T-cell (primary cell): ENCODE results near the gene C12orf43. TPM values are rescaled to one million over a fixed set of nuclear protein-coding genes. Genes with fewer than 3 reads are reported as not detected.

Experiments
- ATAC-seq, 4 experiments: fragments of 200-7000 bp in 3 of 4; fragments of 150-1000 bp in 1 of 4; cut with Tn5 transposase; replicated peaks in 1 of 4; 1 replicate in 3 of 4; 2 replicates in 1 of 4; pipeline ENCODE4 v1.10.0; 2021; ENCODE audit warnings: moderate library complexity in 3 of 4, mild to moderate bottlenecking in 2 of 4, moderate number of reproducible peaks in 1 of 4
- CTCF ChIA-PET, 2 donors: fragments of 300-600 bp; sonication (Branson Sonifier 250); formaldehyde crosslinking; loops; one replicate each; lab custom pipeline; 2022; ENCODE audit warnings: antibody characterized with exemption in 2 of 2; lab: Charles Lee
- POLR2A ChIA-PET, 2 donors: fragments of 300-600 bp; sonication (Branson Sonifier 250); formaldehyde crosslinking; loops; one replicate each; lab custom pipeline; 2022; ENCODE audit warnings: antibody characterized with exemption in 2 of 2; lab: Charles Lee
- DNase-seq, 35 experiments: peaks; one replicate each; pipeline versions ENCODE4 v3.0.0 to v3.0.0-alpha.2; 2013 to 2023
- H3K27ac ChIP-seq: one replicate; pipeline ENCODE4 v1.5.1; 2013; ENCODE audit warnings: low read length
- H3K27me3 ChIP-seq, 2 experiments: replicated peaks in 1 of 2; 1 replicate in 1 of 2; 2 replicates in 1 of 2; pipeline versions ENCODE4 v1.6.1 to v1.7.0; 2013; ENCODE audit warnings: low read length in 1 of 2, mixed read lengths in 1 of 2; ENCODE audit not compliant: control insufficient read depth in 2 of 2, insufficient read depth in 2 of 2; ENCODE audit errors: extremely low read depth in 1 of 2
- H3K36me3 ChIP-seq, 2 donors: 1 replicate in 1 of 2; 2 replicates in 1 of 2; pipeline versions ENCODE4 v1.6.1 to v1.7.0; 2013; ENCODE audit warnings: low read length in 1 of 2; ENCODE audit not compliant: control insufficient read depth in 2 of 2, insufficient read depth in 1 of 2; ENCODE audit errors: extremely low read depth in 1 of 2
- H3K4me1 ChIP-seq, 2 experiments: 1 replicate in 1 of 2; 2 replicates in 1 of 2; pipeline versions ENCODE4 v1.6.1 to v1.7.0; 2013; ENCODE audit warnings: low read length in 2 of 2, mixed read lengths in 1 of 2; ENCODE audit not compliant: insufficient read depth in 2 of 2, control insufficient read depth in 1 of 2; ENCODE audit errors: extremely low read depth in 1 of 2
- H3K4me3 ChIP-seq, 2 donors: 1 replicate in 1 of 2; 2 replicates in 1 of 2; pipeline versions ENCODE4 v1.5.1 to v1.7.0; 2013; ENCODE audit warnings: mild to moderate bottlenecking in 2 of 2, low read length in 1 of 2, moderate library complexity in 1 of 2; ENCODE audit not compliant: control insufficient read depth in 1 of 2; ENCODE audit errors: extremely low read depth in 1 of 2
- H3K9me3 ChIP-seq: 2 replicates; pipeline ENCODE4 v1.7.0; 2013
- H3K27ac Mint-ChIP-seq, 2 donors: one replicate each; pipeline ENCODE4 v1.8.0; 2020 to 2021; ENCODE audit warnings: mild to moderate bottlenecking in 2 of 2, mixed read lengths in 2 of 2
- H3K27me3 Mint-ChIP-seq, 2 donors: one replicate each; pipeline ENCODE4 v1.8.0; 2021 to 2022; ENCODE audit warnings: mixed read lengths in 2 of 2
- H3K36me3 Mint-ChIP-seq: one replicate; pipeline ENCODE4 v1.8.0; 2021; ENCODE audit warnings: mixed read lengths
- H3K4me1 Mint-ChIP-seq, 3 donors: one replicate each; pipeline ENCODE4 v1.8.0; 2020 to 2022; ENCODE audit warnings: mixed read lengths in 3 of 3, mild to moderate bottlenecking in 1 of 3
- H3K4me3 Mint-ChIP-seq, 3 donors: one replicate each; pipeline ENCODE4 v1.8.0; 2020 to 2022; ENCODE audit warnings: mild to moderate bottlenecking in 3 of 3, mixed read lengths in 3 of 3, moderate library complexity in 3 of 3
- H3K9me3 Mint-ChIP-seq, 3 donors: one replicate each; pipeline ENCODE4 v1.8.0; 2020 to 2022; ENCODE audit warnings: mixed read lengths in 3 of 3
- WGBS: methylation state at CpG from one replicate; pipeline ENCODE4 v1.1.5; 2013; ENCODE audit warnings: missing lambda C conversion rate; ENCODE audit not compliant: insufficient coverage; 5-methylcytosine and 5-hydroxymethylcytosine counted together
- total RNA-seq, 35 experiments: library from RNA in 6 of 35; stranded (reverse) in 6 of 35; fragments of 120-200 nt in 1 of 35; gene quantifications; one replicate each; pipeline versions ENCODE4 v1.2.1 to v1.2.4 and lab custom pipeline; 2013 to 2026

The C12orf43 gene
- total RNA-seq, 5 donors from 2014 or later (not counting 1 experiment from before 2014, with no cell fraction given) = 15.5 to 19.4 (median 18.2) TPM

- WGBS = 100% methylated on average over 3 of the region's 4 CpGs
- Mint-ChIP-seq H3K36me3 (peaks cover 32% of the 10 kb centered on the region), H3K4me1 (peaks cover 0 to 2% (median 0%) of the 10 kb centered on the region in 3 donors), H3K27me3 (no peaks in the 10 kb centered on the region), H3K9me3 (no peaks in the 10 kb centered on the region), H3K27ac (no peak overlapping the region), H3K4me3 (no peak overlapping the region)
- ChIA-PET CTCF (interaction anchor here (0.6 kb wide), 2 partner anchors 423 to 482 kb away, joined by 3 read pairs; partner anchors contain the start of gene POP5 (in 1 of the 2)), POLR2A (no interaction called here)
- ATAC-seq (no peak), DNase-seq (no peak)
- Histone ChIP-seq H3K4me1 (no peaks in the 10 kb centered on the region), H3K36me3 (peaks cover 19 to 50% of the 10 kb centered on the region in 2 donors), H3K27ac (no peak overlapping the region), H3K4me3 (no peak overlapping the region), H3K27me3 (no peaks in the 10 kb centered on the region), H3K9me3 (no peaks in the 10 kb centered on the region)
Observed at GRCh38 chr12:121003650-121004049, 12.6 kb downstream of the C12orf43 start.

- no peaks in the 10 kb centered on the region for H3K4me1 ChIP-seq
- ChIA-PET CTCF (no interaction called here), POLR2A (no interaction called here)
- H3K4me3 ChIP-seq = no peak overlapping the region
- ATAC-seq (no peak), DNase-seq (no peak)
- Mint-ChIP-seq H3K4me3 (no peak overlapping the region), H3K9me3 (no peaks in the 10 kb centered on the region), H3K27me3 (no peaks in the 10 kb centered on the region), H3K4me1 (peaks cover 0 to 2% (median 0%) of the 10 kb centered on the region in 3 donors), H3K27ac (no peak overlapping the region), H3K36me3 (peaks cover 23% of the 10 kb centered on the region)
- no peaks in the 10 kb centered on the region for H3K27me3 ChIP-seq
- H3K36me3 ChIP-seq = peaks cover 14 to 37% of the 10 kb centered on the region in 2 donors
- WGBS = 96% methylated on average over 16 of the region's 16 CpGs
- no peak overlapping the region for H3K27ac ChIP-seq
- H3K9me3 ChIP-seq = no peaks in the 10 kb centered on the region
Observed at GRCh38 chr12:121001841-121002483, 14.3 kb downstream of the C12orf43 start.

DNA sequence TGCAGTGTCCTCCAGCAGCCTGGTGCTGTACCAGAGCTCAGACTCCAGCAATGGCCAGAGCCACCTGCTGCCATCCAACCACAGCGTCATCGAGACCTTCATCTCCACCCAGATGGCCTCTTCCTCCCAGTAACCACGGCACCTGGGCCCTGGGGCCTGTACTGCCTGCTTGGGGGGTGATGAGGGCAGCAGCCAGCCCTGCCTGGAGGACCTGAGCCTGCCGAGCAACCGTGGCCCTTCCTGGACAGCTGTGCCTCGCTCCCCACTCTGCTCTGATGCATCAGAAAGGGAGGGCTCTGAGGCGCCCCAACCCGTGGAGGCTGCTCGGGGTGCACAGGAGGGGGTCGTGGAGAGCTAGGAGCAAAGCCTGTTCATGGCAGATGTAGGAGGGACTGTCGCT is 15.2 kb downstream of the C12orf43 start:
- no peaks in the 10 kb centered on the region for H3K9me3 Mint-ChIP-seq
- no peak overlapping the region for H3K4me3 Mint-ChIP-seq
- Histone ChIP-seq H3K9me3 (no peaks in the 10 kb centered on the region), H3K4me1 (no peaks in the 10 kb centered on the region), H3K4me3 (no peak overlapping the region), H3K27me3 (peaks cover 0 to 6% of the 10 kb centered on the region in 2 experiments), H3K27ac (no peak overlapping the region), H3K36me3 (peaks cover 14 to 34% of the 10 kb centered on the region in 2 donors)
- WGBS = 63% methylated on average over 7 of the region's 11 CpGs
- POLR2A ChIA-PET = no interaction called here
- CTCF ChIA-PET = no interaction called here
- H3K27me3 Mint-ChIP-seq = no peaks in the 10 kb centered on the region
- DNase-seq = peak in 1 of 35 experiments; percentile 4
- H3K36me3 Mint-ChIP-seq = peaks cover 20% of the 10 kb centered on the region
- no peak overlapping the region for H3K27ac Mint-ChIP-seq
- no peak for ATAC-seq
- peaks cover 0 to 2% (median 0%) of the 10 kb centered on the region in 3 donors for H3K4me1 Mint-ChIP-seq

- ChIA-PET POLR2A (no interaction called here), CTCF (no interaction called here)
- Histone ChIP-seq H3K27me3 (peaks cover 0 to 8% of the 10 kb centered on the region in 2 experiments), H3K36me3 (peaks cover 14 to 32% of the 10 kb centered on the region in 2 donors), H3K4me1 (no peaks in the 10 kb centered on the region), H3K4me3 (no peak overlapping the region), H3K9me3 (no peaks in the 10 kb centered on the region), H3K27ac (no peak overlapping the region)
- H3K9me3 Mint-ChIP-seq = peaks cover 0 to 3% (median 0%) of the 10 kb centered on the region in 3 donors
- peaks cover 19% of the 10 kb centered on the region for H3K36me3 Mint-ChIP-seq
- WGBS = 100% methylated on average over 3 of the region's 11 CpGs
- H3K27me3 Mint-ChIP-seq = peaks cover 1 to 4% of the 10 kb centered on the region in 2 donors
- ATAC-seq = no peak
- H3K4me3 Mint-ChIP-seq = no peak overlapping the region
- no peak for DNase-seq
- no peak overlapping the region for H3K27ac Mint-ChIP-seq
- peaks cover 0 to 2% (median 0%) of the 10 kb centered on the region in 3 donors for H3K4me1 Mint-ChIP-seq
Observed at GRCh38 chr12:121000530-121000929, 15.8 kb downstream of the C12orf43 start.

GRCh38 chr12:120999191-121000120 is 16.8 kb downstream of the C12orf43 start:
- Histone ChIP-seq H3K27ac (no peak overlapping the region), H3K9me3 (no peaks in the 10 kb centered on the region), H3K4me1 (no peaks in the 10 kb centered on the region), H3K36me3 (peaks cover 9 to 24% of the 10 kb centered on the region in 2 donors), H3K27me3 (peaks cover 0 to 8% of the 10 kb centered on the region in 2 experiments), H3K4me3 (no peak overlapping the region)
- CTCF ChIA-PET = no interaction called here
- no peak for DNase-seq
- POLR2A ChIA-PET = no interaction called here
- H3K4me1 Mint-ChIP-seq = no peaks in the 10 kb centered on the region
- peaks cover 8 to 12% of the 10 kb centered on the region in 2 donors for H3K27me3 Mint-ChIP-seq
- ATAC-seq = peak in 1 of 4 experiments; percentile 24
- H3K27ac Mint-ChIP-seq = no peak overlapping the region
- peaks cover 0 to 13% (median 0%) of the 10 kb centered on the region in 3 donors for H3K9me3 Mint-ChIP-seq
- H3K36me3 Mint-ChIP-seq = peaks cover 11% of the 10 kb centered on the region
- H3K4me3 Mint-ChIP-seq = no peak overlapping the region
- WGBS = 72% methylated on average over 18 of the region's 23 CpGs

- H3K9me3 Mint-ChIP-seq = peaks cover 0 to 14% (median 0%) of the 10 kb centered on the region in 3 donors
- Histone ChIP-seq H3K36me3 (peaks cover 9 to 13% of the 10 kb centered on the region in 2 donors), H3K27me3 (peaks cover 0 to 13% of the 10 kb centered on the region in 2 experiments), H3K9me3 (no peaks in the 10 kb centered on the region), H3K4me3 (no peak overlapping the region), H3K4me1 (no peaks in the 10 kb centered on the region), H3K27ac (no peak overlapping the region)
- no peak overlapping the region for H3K4me3 Mint-ChIP-seq
- H3K27ac Mint-ChIP-seq = no peak overlapping the region
- H3K36me3 Mint-ChIP-seq = peaks cover 3% of the 10 kb centered on the region
- 51% methylated on average over 2 of the region's 3 CpGs for WGBS
- no peak for DNase-seq
- peaks cover 8 to 15% of the 10 kb centered on the region in 2 donors for H3K27me3 Mint-ChIP-seq
- POLR2A ChIA-PET = interaction anchor here in 1 of 2 donors (0.5 kb wide), 1 partner anchor 66 kb away, joined by 4 read pairs; no protein-coding TSS in a partner anchor
- no peak for ATAC-seq
- CTCF ChIA-PET = no interaction called here
- H3K4me1 Mint-ChIP-seq = no peaks in the 10 kb centered on the region
Observed at GRCh38 chr12:120998435-120998834, 17.9 kb downstream of the C12orf43 start.
